Ovary (tissue), 3 donors: ENCODE results near the gene GATB.

Source experiments
- EP300 ChIP-seq: sonication (generic); formaldehyde crosslinking; IDR thresholded peaks from one replicate; pipeline ENCODE4 v1.6.1; 2017; ENCODE audit warnings: antibody characterized with exemption
- POLR2A ChIP-seq: fragments of 450-650 bp; IDR thresholded peaks from one replicate; pipeline ENCODE4 v1.6.1; 2017; ENCODE audit warnings: antibody characterized with exemption, mild to moderate bottlenecking, moderate library complexity
- TF ChIP-seq, protein P1 (sequence below), 3 donors: fragments of 450-650 bp in 2 of 3; fragments of 200-600 bp in 1 of 3; IDR thresholded peaks; one replicate each; pipeline versions ENCODE4 v1.5.1 to v1.8.0; 2016 to 2022; ENCODE audit warnings: antibody characterized with exemption in 3 of 3, mild to moderate bottlenecking in 1 of 3
- donor health status: DM: no; HTN: no; CAD: no.

DNA sequence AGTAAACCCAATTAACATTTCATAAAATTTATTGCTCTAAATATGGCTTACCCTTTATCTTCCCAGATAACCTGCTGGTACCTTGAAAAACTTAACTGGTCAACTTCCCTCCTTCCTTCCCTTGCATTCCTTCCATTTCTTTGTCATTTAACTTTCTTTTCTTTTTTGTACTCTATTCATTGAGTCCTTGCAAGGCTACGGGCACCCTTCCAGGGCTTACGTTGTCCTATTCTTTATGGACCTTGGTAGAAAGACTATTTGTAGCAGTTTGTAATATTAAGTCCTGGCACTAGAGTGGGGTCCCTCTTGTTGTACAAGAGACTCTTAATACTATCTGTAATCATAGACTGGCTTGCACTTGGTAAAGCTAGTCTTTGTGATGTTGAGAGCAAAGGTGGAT is 8.0 kb upstream of the GATB start:
- TF ChIP-seq POLR2A (no peak), EP300 (no peak)
- TF ChIP-seq, protein P1, sequence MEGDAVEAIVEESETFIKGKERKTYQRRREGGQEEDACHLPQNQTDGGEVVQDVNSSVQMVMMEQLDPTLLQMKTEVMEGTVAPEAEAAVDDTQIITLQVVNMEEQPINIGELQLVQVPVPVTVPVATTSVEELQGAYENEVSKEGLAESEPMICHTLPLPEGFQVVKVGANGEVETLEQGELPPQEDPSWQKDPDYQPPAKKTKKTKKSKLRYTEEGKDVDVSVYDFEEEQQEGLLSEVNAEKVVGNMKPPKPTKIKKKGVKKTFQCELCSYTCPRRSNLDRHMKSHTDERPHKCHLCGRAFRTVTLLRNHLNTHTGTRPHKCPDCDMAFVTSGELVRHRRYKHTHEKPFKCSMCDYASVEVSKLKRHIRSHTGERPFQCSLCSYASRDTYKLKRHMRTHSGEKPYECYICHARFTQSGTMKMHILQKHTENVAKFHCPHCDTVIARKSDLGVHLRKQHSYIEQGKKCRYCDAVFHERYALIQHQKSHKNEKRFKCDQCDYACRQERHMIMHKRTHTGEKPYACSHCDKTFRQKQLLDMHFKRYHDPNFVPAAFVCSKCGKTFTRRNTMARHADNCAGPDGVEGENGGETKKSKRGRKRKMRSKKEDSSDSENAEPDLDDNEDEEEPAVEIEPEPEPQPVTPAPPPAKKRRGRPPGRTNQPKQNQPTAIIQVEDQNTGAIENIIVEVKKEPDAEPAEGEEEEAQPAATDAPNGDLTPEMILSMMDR (IDR thresholded peaks at IDR 0.05) = no peak
